GM15510 (cell line): ENCODE results near the gene ZNF451.

Source experiments
- POLR2A ChIP-seq: IDR thresholded peaks from 3 replicates; pipeline ENCODE4 v1.6.1; 2011; ENCODE audit warnings: borderline replicate concordance; ENCODE audit not compliant: insufficient read length; ENCODE audit errors: extremely low read depth

Gene ZNF451, protein sequence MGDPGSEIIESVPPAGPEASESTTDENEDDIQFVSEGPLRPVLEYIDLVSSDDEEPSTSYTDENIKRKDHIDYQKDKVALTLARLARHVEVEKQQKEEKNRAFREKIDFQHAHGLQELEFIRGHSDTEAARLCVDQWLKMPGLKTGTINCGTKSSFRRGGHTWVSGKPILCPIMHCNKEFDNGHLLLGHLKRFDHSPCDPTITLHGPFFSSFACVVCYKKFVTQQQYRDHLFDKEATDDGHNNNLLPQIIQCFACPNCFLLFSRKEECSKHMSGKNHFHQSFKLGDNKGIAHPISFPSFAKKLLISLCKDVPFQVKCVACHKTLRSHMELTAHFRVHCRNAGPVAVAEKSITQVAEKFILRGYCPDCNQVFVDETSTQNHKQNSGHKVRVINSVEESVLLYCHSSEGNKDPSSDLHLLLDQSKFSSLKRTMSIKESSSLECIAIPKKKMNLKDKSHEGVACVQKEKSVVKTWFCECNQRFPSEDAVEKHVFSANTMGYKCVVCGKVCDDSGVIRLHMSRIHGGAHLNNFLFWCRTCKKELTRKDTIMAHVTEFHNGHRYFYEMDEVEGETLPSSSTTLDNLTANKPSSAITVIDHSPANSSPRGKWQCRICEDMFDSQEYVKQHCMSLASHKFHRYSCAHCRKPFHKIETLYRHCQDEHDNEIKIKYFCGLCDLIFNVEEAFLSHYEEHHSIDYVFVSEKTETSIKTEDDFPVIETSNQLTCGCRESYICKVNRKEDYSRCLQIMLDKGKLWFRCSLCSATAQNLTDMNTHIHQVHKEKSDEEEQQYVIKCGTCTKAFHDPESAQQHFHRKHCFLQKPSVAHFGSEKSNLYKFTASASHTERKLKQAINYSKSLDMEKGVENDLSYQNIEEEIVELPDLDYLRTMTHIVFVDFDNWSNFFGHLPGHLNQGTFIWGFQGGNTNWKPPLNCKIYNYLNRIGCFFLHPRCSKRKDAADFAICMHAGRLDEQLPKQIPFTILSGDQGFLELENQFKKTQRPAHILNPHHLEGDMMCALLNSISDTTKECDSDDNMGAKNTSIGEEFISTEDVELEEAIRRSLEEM

DNA sequence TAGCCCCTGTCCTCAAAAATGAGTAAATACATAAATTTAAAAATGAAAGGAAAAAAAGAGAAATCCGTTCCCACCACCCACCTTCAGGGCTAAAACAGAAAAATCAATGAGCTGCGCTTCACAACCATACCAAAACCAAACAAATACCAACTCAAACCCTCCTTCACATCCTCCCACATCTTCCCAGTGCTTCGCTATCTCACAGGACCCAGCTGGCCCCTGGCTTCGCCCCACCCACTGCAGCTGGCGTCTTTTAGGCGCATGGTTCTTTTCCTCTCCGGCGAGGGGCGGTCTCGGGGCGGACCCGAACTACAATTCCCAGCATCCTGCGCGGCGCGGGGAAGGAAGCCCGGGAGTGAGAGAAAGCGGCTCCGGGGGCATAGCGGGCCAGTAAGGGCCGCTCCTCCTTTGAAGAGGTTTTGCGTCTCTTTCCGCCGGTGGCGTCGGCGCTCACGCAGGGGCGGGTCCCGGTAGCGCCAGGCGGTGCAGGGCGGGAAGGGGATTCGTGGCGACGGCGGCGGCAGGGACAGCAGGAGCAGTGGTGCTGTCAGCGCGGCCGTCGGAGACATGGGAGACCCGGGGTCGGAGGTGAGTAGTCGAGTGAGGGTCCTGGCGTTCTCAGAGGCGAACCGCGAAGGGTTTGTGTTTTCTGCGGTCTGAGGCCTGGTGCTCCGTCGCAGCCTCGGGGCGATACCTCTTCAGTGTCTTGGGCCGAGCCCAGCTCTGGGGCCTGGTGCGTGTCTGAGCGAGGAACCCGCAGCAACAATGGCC is at the start of gene ZNF451:
Gene ZNF451, plus strand, starts transcription at position 502 of the 771 bp plus-strand sequence. Its CDS starts 66 bp downstream, at position 568.
- peak; percentile 76 for TF ChIP-seq POLR2A

DNA sequence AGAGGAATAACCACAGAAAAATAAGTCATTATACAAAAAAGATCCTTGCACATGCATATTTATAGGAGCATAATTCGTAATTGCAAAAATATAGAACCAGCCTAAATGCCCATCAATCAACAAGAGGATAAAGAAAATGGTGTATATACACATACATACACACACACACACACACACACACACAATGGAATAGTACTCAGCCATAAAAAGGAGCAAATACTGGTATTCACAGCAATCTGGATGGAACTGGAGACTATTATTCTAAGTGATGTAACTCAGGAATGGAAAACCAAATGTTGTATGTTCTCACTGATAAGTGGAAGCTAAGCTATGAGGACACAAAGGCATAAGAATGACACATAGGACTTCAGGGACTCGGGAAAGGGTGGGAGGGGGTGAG is 45.4 kb upstream of the ZNF451 start:
- no peak for TF ChIP-seq POLR2A

DNA sequence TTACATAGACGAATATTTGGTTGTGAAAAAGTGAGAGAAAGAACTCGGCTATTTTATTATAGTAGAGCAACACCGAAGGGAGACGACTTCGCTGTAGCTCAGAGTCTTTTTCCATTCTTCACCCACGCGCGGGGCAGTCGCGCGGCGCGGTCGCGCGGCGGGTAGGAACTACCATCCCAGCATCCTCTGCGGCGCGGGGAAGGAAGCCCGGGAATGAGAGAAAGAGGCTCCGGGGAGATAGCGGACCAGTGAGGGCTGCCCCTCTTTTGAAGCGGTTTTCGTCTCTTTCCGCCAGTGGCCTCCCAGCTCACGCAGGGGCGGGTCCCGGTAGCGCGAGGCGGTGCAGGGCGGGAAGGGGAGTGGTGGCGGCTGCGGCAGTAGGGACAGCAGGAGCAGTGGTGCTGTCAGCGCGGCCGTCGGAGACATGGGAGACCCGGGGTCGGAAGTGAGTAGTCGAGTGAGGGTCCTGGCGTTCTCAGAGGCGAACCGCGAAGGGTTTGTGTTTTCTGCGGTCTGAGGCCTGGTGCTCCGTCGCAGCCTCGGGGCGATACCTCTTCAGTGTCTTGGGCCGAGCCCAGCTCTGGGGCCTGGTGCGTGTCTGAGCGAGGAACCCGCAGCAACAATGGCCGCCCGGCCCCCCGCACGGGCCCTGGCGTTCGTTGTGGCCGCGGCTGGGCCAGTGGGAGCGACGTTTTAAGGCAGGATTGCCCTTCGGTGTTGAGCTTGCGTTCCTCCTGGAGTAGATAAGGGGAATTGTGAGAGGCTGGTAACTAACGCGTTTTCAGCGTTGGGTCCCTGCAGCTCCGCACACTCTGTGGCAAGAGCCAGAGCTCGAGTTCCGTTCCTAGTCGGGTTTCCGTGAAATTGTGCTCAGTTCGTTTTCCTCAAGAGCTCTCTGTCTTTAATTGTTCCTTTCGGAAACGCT is 43.4 kb upstream of the ZNF451 start, which contains the start of gene KIAA1586:
Gene KIAA1586, plus strand, starts transcription at position 362 of the 925 bp plus-strand sequence. Its CDS starts 63 bp downstream, at position 425.
- peak; percentile 70 for TF ChIP-seq POLR2A

DNA sequence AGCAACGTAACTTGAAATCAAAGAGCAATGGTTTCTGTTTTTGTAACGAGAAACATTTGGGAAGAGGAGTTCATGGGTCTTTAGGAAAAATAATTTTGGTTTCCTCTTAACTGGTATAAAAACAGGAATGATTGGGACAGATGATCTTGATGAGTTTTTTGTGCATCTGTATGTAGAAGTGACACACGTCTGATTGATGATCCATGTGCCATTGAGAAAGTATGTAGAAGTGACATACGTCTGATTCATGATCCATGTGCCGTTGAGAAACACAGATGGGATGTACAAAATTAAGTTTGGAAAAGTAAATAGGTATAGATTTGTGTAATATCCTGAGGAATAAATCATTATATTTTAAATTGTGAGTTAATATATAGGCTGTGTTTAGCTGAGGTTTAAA is 41.4 kb upstream of the ZNF451 start:
- no peak for TF ChIP-seq POLR2A

DNA sequence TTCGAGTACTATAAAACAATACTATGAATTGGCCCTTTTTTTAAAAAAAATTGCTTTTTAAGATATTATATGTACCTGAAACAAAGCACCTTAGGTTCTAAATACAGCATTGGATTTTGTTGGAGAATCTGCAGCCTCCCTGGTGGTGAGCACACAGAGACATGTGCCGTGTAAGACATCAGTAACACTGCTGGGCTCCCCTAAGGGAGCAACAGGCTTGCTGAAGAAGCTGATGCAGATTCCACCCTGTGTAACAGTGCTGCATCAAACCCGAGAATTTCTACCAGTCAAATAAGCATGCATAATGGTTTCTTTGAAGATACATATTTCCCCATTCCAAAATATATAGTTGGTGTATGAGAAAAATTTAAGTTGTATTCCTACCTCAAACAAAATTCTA is 26.1 kb upstream of the ZNF451 start:
- no peak for TF ChIP-seq POLR2A

DNA sequence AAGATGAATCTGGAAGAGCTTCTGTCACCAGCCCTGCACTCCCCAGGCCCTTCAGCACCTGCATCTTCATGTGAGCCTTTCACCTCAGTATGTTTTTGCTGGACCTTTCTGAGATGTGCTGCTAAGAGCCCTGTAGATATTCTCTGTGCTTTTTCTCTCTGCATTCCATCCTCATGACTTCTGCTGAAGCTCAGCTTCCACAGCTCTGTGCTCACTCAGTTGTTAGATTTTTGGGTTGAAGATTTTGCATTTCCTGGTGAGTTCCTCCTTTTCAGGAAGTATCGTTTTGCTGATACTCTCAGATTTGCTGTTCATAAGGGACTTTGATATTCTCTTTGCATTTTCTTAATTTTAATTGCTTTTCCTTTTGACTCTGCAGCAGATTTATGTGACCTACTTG is 25.2 kb upstream of the ZNF451 start:
- TF ChIP-seq POLR2A, result no peak

DNA sequence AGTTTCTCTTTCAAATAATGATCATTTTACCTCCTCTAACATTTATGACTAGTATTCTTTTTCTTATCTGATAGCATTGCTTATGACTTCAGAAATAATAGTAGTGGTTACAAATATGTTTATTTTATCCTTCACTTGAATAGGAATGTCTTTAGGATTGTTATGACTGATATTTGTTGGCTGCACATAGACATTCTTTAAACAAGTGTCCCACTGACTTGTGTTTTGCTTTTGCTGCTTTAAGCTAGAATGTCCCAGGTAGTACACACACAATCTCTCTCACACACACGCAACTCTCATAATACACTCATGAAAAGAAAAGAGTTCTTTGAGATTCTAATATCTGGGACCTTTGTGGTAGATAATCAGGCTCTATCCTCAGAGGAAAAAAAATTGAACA is 21.9 kb upstream of the ZNF451 start:
- TF ChIP-seq POLR2A, result no peak

DNA sequence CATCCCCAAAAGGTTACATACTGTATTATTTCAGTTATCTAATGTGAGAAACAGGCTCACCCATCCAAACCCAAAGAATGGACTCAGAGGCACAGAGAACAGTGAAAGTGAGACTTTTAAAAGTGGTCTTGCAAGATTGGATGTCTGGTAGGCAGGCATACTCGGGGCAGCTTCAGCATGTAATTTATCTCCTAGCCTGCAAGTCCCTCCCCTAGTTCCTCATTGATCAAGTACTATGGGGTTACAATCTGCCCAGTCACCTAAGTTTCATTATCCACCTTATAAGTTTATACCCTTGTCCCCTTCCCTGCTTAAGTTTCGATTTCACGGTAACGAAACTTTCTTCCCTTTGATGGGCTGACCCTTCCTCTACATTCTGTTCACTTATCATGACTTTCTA is 20.8 kb upstream of the ZNF451 start:
- no peak for TF ChIP-seq POLR2A

DNA sequence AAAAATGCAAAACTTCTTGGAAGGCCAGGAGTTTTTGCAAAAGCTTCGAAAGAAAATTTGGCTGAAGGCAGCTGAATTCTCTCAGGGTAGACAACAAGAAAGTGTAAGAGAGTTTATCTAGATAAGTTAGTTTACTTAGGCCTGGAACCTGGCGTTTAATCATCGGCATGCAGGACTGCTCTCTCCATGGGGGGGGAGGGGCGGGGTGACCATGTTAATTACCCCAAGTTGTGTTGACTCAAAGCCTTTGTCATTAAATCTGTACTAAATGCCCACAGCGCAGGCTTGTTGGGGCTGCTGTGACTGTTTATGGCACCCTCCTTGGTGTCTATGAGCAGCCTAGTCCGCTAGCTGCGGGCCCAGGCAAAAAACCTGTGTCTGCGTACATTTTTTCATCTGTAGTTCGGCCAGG is 20.1 kb upstream of the ZNF451 start:
- TF ChIP-seq POLR2A, result no peak

DNA sequence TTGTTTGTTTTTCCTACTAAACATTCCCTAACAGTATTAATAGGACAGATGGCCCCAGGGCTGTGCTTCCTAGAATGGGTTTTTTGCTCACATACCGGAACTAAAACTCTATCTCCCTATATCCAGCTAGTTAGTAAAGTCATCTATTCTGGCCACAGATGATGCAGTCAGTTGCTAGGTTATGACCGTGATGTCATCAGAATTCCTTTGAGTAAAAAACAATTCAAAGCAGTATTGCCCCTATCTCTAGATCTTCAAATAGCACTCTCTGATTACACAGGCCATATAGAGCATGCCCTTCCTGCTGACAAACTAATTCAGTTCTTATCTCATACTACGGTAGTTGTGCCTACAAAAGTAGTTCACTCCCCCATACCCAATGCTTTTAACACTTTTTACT is 17.9 kb upstream of the ZNF451 start:
- no peak for TF ChIP-seq POLR2A

DNA sequence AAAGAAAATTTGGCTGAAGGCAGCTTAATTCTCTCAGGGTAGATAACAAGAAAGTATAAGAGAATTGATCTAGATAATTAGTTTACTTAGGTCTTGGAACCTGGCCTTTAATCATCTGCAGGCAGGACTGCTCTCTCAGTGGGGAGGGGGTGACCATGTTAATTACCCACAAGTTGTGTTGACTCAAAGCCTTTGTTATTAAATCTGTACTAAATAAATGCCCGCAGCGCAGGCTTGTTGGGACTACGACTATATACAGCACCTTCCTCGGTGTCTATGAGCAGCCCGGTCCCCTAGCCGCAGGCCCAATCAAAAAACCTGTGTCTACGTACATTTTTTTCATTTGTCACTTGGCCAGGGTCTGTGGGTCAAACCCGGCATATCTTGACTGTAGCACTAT is 15.6 kb upstream of the ZNF451 start:
- no peak for TF ChIP-seq POLR2A

DNA sequence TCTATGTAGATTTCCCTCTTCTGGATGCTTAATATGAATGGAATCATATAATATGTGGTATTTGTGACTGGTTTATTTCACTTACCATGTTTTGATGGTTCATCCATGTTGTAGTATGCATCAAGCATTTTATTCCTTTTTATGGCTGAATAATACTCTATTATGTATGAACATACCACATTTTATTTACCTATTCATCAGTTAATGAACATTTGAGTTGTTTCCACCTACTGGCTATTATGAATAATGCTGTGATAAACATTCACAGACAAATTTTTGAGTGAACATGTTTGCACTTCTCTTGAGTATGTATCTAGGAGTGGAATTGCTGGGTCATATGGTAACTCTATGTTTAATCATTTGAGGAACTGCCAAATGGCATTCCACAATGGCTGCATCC is 14.9 kb upstream of the ZNF451 start:
- no peak for TF ChIP-seq POLR2A

DNA sequence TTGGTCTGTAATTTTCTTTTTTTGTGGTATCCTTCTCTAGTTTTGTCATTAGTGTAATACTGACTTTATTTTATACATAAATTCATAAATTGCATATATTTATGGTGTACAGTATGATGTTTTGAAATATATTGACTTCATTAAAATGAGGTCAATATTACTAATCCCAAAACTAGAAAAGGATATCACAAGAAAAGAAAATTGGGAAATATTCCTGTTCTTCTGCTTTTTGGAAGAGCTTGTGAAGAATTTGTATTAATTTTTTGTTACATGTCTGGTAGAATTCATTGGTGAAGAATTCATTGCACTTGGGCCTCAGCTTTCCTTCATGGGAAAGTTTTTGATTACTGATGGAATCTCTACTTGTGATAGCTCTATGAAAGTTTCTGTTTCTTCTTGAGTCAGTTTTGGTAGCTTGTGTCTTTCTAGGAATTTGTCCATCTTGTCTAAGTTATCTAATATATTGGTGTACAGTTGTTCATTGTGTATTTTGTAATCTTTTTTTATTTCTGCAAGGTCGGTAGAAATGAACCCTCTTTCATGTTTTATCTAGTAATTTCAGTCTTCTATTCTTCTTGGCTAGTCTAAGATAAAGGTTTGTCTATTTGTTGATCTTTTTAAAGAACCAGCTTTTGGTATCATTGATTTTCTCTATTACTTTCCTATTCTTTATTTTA is 11.3 kb upstream of the ZNF451 start:
- TF ChIP-seq POLR2A, result no peak

DNA sequence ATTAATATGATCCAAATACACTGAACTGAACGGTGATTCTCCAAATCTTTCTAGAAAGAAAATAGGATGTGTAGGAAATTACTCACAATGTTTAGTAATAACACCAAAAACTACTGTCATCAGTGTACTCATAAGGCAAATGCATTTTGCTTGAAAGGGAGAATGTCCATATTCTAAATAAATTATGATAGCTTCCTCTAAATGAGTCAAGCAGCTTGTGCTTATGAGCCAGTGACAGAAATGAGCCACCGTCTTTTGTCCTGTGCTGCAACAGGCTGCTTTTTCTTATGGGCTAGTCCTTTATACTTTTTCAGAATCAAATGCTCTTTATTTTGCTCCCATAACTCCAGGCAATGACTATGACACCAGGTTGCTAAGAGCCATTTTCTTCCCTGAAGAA is 4.5 kb upstream of the ZNF451 start:
- TF ChIP-seq POLR2A, result no peak

DNA sequence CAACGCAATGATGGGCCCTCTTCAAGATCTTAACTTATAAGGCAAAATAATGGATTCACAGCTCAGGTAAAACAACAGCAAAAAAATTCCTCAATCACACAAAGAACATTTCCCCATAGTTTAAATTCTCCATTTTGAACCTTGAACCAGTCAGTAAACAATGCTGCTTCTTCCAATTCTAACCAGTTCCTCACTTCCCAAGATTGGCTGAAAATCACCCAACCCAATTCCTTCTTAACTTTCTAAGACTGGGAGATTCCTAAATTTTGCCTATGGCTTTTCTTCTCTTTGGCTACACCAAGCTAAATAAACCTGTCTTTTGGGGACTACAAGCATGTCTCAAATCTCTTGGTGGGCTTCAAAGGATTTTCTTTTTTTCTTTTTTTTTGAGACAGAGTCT is 3.1 kb upstream of the ZNF451 start:
- TF ChIP-seq POLR2A, result no peak
